ENCODE data around the gene SPATA16.
"Not testable (repeated sequence)": the region's sequence is repeated elsewhere in the genome, so short reads cannot be mapped to it uniquely, and the experiment has no call there.

- not testable (repeated sequence) for TF ChIP-seq CTCF (IDR thresholded peaks at IDR 0.05); EZH2 (IDR thresholded peaks at IDR 0.05; ENCODE audit: borderline replicate concordance, insufficient read depth, low read depth, low read length, poor library complexity, severe bottlenecking)
Observed at GRCh38 chr3:173159139-173159538, 18.1 kb upstream of the SPATA16 start.

Measured in B cell (primary cell).